Liver (tissue), 9 donors: ENCODE measurements around the gene THOP1. TPM values are rescaled to one million over a fixed set of nuclear protein-coding genes. Genes with fewer than 3 reads are reported as not detected.

Source experiments
- DNase-seq: peaks from one replicate; pipeline ENCODE4 v3.0.0-alpha.2; 2017; ENCODE audit warnings: low spot score
- H3K27ac ChIP-seq, 2 donors: one replicate each; pipeline ENCODE4 v1.7.0; 2013; ENCODE audit warnings: inconsistent platforms in 2 of 2, low read length in 2 of 2, control low read depth in 1 of 2, low read depth in 1 of 2, mild to moderate bottlenecking in 1 of 2
- H3K27me3 ChIP-seq, 4 donors: one replicate each; pipeline versions ENCODE4 v1.6.1 to v1.7.0; 2013; ENCODE audit warnings: low read length in 3 of 4, inconsistent platforms in 1 of 4, mild to moderate bottlenecking in 1 of 4, moderate library complexity in 1 of 4; ENCODE audit not compliant: control insufficient read depth in 4 of 4, insufficient read depth in 4 of 4
- H3K36me3 ChIP-seq, 4 donors: one replicate each; pipeline versions ENCODE4 v1.6.1 to v1.7.0; 2013; ENCODE audit warnings: low read length in 3 of 4, mild to moderate bottlenecking in 3 of 4, low read depth in 1 of 4, moderate library complexity in 1 of 4; ENCODE audit not compliant: control insufficient read depth in 4 of 4, insufficient read depth in 3 of 4
- H3K4me1 ChIP-seq, 4 donors: one replicate each; pipeline versions ENCODE4 v1.6.1 to v1.7.0; 2013; ENCODE audit warnings: low read length in 3 of 4, mild to moderate bottlenecking in 3 of 4, moderate library complexity in 1 of 4; ENCODE audit not compliant: control insufficient read depth in 4 of 4, insufficient read depth in 4 of 4
- H3K4me3 ChIP-seq, 3 donors: one replicate each; pipeline versions ENCODE4 v1.6.1 to v1.7.0; 2013; ENCODE audit warnings: low read length in 3 of 3, control low read depth in 1 of 3, low read depth in 1 of 3, mild to moderate bottlenecking in 1 of 3
- H3K9ac ChIP-seq, 2 donors: one replicate each; pipeline ENCODE4 v1.7.0; 2013; ENCODE audit warnings: low read length in 2 of 2, mild to moderate bottlenecking in 2 of 2, moderate library complexity in 2 of 2, control low read depth in 1 of 2, low read depth in 1 of 2
- H3K9me3 ChIP-seq, 4 donors: one replicate each; pipeline versions ENCODE4 v1.6.1 to v1.7.0; 2013; ENCODE audit warnings: low read length in 3 of 4; ENCODE audit not compliant: control insufficient read depth in 4 of 4
- EGR1 ChIP-seq, 2 donors: IDR thresholded peaks; 2 replicates each; pipeline ENCODE4 v1.6.1; 2016 to 2018; ENCODE audit warnings: antibody characterized with exemption in 2 of 2, low read depth in 2 of 2
- FOXA1 ChIP-seq: IDR thresholded peaks from 2 replicates; pipeline ENCODE4 v1.6.1; 2016; ENCODE audit warnings: antibody characterized with exemption
- FOXA2 ChIP-seq: IDR thresholded peaks from 2 replicates; pipeline ENCODE4 v1.6.1; 2016; ENCODE audit warnings: antibody characterized with exemption
- GABPA ChIP-seq, 2 donors: IDR thresholded peaks in 1 of 2; conservative IDR thresholded peaks in 1 of 2; 2 replicates each; pipeline ENCODE4 v1.6.1; 2016; ENCODE audit warnings: antibody characterized with exemption in 2 of 2, mild to moderate bottlenecking in 1 of 2, moderate library complexity in 1 of 2
- HNF4A ChIP-seq, 2 donors: conservative IDR thresholded peaks; 2 replicates each; pipeline ENCODE4 v1.6.1; 2016; ENCODE audit warnings: antibody characterized with exemption in 2 of 2, mild to moderate bottlenecking in 2 of 2
- HNF4G ChIP-seq: IDR thresholded peaks from 2 replicates; pipeline ENCODE4 v1.6.1; 2016; ENCODE audit warnings: antibody characterized with exemption
- JUND ChIP-seq, 2 donors: IDR thresholded peaks; 2 replicates each; pipeline ENCODE4 v1.6.1; 2016; ENCODE audit warnings: antibody characterized with exemption in 2 of 2
- NR2F2 ChIP-seq: IDR thresholded peaks from 2 replicates; pipeline ENCODE4 v1.6.1; 2016; ENCODE audit warnings: antibody characterized with exemption
- RAD21 ChIP-seq, 2 donors: IDR thresholded peaks; 2 replicates each; pipeline ENCODE4 v1.6.1; 2016; ENCODE audit warnings: antibody characterized with exemption in 2 of 2, mild to moderate bottlenecking in 2 of 2
- RXRA ChIP-seq, 2 donors: IDR thresholded peaks; 2 replicates each; pipeline ENCODE4 v1.6.1; 2017 to 2018; ENCODE audit warnings: antibody characterized with exemption in 2 of 2, mild to moderate bottlenecking in 1 of 2
- SP1 ChIP-seq: IDR thresholded peaks from 2 replicates; pipeline ENCODE4 v1.6.1; 2018; ENCODE audit warnings: antibody characterized with exemption, mild to moderate bottlenecking
- TAF1 ChIP-seq: conservative IDR thresholded peaks from 2 replicates; pipeline ENCODE4 v1.6.1; 2016; ENCODE audit warnings: antibody characterized with exemption, mild to moderate bottlenecking
- YY1 ChIP-seq: IDR thresholded peaks from 2 replicates; pipeline ENCODE4 v1.6.1; 2016; ENCODE audit warnings: antibody characterized with exemption, mild to moderate bottlenecking
- WGBS: extraction: QIAGEN DNeasy Blood & Tissue Kit; methylation state at CpG from one replicate; pipeline ENCODE4 v1.1.7; 2013; 5-methylcytosine and 5-hydroxymethylcytosine counted together
- polyA plus RNA-seq, 2 donors: library from polyadenylated mRNA; stranded (reverse) in 1 of 2; unstranded in 1 of 2; fragments of 200-250 nt in 1 of 2; fragments of >200 nt in 1 of 2; fragmentation: Nextera tagmentation in 1 of 2; extraction: Ambion mirVana in 1 of 2; gene quantifications; one replicate each; pipeline versions ENCODE4 v1.2.1 to v1.2.3, GENCODE V29; 2013 to 2015
- total RNA-seq, 2 donors: library from RNA; depleted of rRNA; stranded (reverse); fragments of >200 nt; gene quantifications; one replicate each; pipeline ENCODE4 v1.2.3, GENCODE V29; 2014
- TF ChIP-seq, protein P1 (sequence below): IDR thresholded peaks from 2 replicates; pipeline ENCODE4 v1.6.1; 2016; ENCODE audit warnings: antibody characterized with exemption
- TF ChIP-seq, protein P2 (sequence below): IDR thresholded peaks from 2 replicates; pipeline ENCODE4 v1.6.1; 2016; ENCODE audit warnings: antibody characterized with exemption
- TF ChIP-seq, protein P3 (sequence below): IDR thresholded peaks from 2 replicates; pipeline ENCODE4 v1.6.1; 2016; ENCODE audit warnings: antibody characterized with exemption
- TF ChIP-seq, protein P4 (sequence below): fragments of 150-350 bp; IDR thresholded peaks from 2 replicates; pipeline ENCODE4 v1.5.1; 2017; ENCODE audit warnings: improper control_type of control experiment, low read depth, low read length; ENCODE audit not compliant: missing input control
- TF ChIP-seq, protein P5 (sequence below): IDR thresholded peaks from 2 replicates; pipeline ENCODE4 v1.6.1; 2016; ENCODE audit warnings: antibody characterized with exemption, mild to moderate bottlenecking
- donor health status: healthy.
- donor health status: healthy.
- donor health status: healthy.
- donor health status: healthy.
- donor health status: healthy.

The THOP1 gene
- total and polyA plus RNA-seq, 4 donors: 39.1 to 56.2 (median 44.7) TPM

DNA sequence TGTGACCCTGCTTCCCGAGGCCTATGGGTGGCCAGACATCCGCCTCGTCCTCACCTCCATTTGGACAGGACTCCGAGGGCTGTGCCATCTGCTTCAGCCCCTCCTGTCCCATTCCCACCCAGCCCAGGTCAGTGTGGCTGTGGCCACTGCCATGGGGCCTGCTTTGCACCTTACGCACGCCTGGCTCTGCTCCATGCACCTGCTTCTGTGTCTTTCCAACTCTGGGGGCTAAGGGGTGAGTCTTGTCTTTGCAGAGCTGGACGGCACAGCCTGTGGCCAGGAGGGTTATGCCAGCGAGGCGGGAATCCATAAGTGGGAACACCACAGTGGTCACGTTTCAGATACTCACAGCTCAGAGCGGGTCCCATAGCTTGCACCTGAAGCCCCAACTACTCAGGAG lies 29.1 kb downstream of the THOP1 start:
- peaks cover 0 to 4% (median 3%) of the 10 kb centered on the region in 4 donors for H3K36me3 ChIP-seq
- H3K4me1 ChIP-seq: peaks cover 5 to 36% (median 23%) of the 10 kb centered on the region in 4 donors
- DNase-seq: no peak
- no peaks in the 10 kb centered on the region for H3K9me3 ChIP-seq
- no peaks in the 10 kb centered on the region for H3K27me3 ChIP-seq
- TF ChIP-seq NR2F2: no peak
- TF ChIP-seq FOXA2: no peak
- TF ChIP-seq SP1: no peak
- TF ChIP-seq, protein P1, sequence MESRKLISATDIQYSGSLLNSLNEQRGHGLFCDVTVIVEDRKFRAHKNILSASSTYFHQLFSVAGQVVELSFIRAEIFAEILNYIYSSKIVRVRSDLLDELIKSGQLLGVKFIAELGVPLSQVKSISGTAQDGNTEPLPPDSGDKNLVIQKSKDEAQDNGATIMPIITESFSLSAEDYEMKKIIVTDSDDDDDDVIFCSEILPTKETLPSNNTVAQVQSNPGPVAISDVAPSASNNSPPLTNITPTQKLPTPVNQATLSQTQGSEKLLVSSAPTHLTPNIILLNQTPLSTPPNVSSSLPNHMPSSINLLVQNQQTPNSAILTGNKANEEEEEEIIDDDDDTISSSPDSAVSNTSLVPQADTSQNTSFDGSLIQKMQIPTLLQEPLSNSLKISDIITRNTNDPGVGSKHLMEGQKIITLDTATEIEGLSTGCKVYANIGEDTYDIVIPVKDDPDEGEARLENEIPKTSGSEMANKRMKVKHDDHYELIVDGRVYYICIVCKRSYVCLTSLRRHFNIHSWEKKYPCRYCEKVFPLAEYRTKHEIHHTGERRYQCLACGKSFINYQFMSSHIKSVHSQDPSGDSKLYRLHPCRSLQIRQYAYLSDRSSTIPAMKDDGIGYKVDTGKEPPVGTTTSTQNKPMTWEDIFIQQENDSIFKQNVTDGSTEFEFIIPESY: no peak
- TF ChIP-seq HNF4G: no peak
- no peak for TF ChIP-seq JUND (IDR thresholded peaks at IDR 0.05)
- TF ChIP-seq FOXA1: no peak
- TF ChIP-seq TAF1: no peak
- TF ChIP-seq EGR1 (IDR thresholded peaks at IDR 0.05; ENCODE audit: low read depth in 2 of 2): no peak
- TF ChIP-seq RAD21 (IDR thresholded peaks at IDR 0.05): no peak
- TF ChIP-seq RXRA (IDR thresholded peaks at IDR 0.05): no peak
- 98% methylated on average over 11 of the region's 11 CpGs for WGBS
- no peak overlapping the region for H3K4me3 ChIP-seq
- H3K27ac ChIP-seq: no peak overlapping the region
- no peak overlapping the region for H3K9ac ChIP-seq

DNA sequence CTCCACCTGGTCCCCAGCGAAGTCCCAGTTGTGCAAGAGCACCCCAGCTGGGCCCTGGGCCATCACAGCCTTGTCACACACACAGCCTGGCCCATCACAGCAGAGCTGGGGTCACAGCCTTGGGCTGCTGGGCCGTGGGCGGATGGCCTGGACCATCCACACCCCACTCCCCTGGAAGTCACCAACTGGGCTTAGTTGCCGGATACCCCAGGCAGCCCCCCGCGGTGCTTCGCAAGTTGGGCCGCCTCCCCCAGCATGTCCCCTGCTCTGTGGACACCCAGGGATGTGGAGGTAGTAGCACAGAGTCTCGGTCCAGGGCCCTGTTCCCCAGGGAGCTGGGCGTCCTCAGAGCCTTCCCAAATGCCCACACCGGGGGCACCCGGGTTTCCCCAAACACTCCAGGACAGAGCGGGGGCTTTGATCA lies 29.9 kb downstream of the THOP1 start:
- Histone ChIP-seq H3K36me3 (no peaks in the 10 kb centered on the region), H3K9me3 (no peaks in the 10 kb centered on the region), H3K4me3 (no peak overlapping the region), H3K4me1 (peaks cover 5 to 36% (median 23%) of the 10 kb centered on the region in 4 donors), H3K27me3 (no peaks in the 10 kb centered on the region), H3K9ac (no peak overlapping the region), H3K27ac (no peak overlapping the region)
- DNase-seq: no peak
- 92% methylated on average over 13 of the region's 13 CpGs for WGBS
- TF ChIP-seq SP1: no peak
- TF ChIP-seq FOXA2: no peak
- TF ChIP-seq HNF4A (conservative IDR thresholded peaks at IDR 0.05): no peak
- TF ChIP-seq JUND (IDR thresholded peaks at IDR 0.05): no peak
- TF ChIP-seq GABPA (IDR thresholded peaks at IDR 0.05 in 1 of 2, conservative IDR thresholded peaks at IDR 0.05 in 1 of 2): no peak
- TF ChIP-seq FOXA1: no peak
- TF ChIP-seq, protein P2, sequence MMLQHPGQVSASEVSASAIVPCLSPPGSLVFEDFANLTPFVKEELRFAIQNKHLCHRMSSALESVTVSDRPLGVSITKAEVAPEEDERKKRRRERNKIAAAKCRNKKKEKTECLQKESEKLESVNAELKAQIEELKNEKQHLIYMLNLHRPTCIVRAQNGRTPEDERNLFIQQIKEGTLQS: no peak
- TF ChIP-seq, protein P3, sequence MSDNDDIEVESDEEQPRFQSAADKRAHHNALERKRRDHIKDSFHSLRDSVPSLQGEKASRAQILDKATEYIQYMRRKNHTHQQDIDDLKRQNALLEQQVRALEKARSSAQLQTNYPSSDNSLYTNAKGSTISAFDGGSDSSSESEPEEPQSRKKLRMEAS: no peak
- TF ChIP-seq EGR1 (IDR thresholded peaks at IDR 0.05; ENCODE audit: low read depth in 2 of 2): no peak
- TF ChIP-seq YY1: no peak
- no peak for TF ChIP-seq RAD21 (IDR thresholded peaks at IDR 0.05)
- TF ChIP-seq, protein P4, sequence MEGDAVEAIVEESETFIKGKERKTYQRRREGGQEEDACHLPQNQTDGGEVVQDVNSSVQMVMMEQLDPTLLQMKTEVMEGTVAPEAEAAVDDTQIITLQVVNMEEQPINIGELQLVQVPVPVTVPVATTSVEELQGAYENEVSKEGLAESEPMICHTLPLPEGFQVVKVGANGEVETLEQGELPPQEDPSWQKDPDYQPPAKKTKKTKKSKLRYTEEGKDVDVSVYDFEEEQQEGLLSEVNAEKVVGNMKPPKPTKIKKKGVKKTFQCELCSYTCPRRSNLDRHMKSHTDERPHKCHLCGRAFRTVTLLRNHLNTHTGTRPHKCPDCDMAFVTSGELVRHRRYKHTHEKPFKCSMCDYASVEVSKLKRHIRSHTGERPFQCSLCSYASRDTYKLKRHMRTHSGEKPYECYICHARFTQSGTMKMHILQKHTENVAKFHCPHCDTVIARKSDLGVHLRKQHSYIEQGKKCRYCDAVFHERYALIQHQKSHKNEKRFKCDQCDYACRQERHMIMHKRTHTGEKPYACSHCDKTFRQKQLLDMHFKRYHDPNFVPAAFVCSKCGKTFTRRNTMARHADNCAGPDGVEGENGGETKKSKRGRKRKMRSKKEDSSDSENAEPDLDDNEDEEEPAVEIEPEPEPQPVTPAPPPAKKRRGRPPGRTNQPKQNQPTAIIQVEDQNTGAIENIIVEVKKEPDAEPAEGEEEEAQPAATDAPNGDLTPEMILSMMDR: no peak
- TF ChIP-seq, protein P1: no peak
- no peak for TF ChIP-seq HNF4G
- TF ChIP-seq, protein P5, sequence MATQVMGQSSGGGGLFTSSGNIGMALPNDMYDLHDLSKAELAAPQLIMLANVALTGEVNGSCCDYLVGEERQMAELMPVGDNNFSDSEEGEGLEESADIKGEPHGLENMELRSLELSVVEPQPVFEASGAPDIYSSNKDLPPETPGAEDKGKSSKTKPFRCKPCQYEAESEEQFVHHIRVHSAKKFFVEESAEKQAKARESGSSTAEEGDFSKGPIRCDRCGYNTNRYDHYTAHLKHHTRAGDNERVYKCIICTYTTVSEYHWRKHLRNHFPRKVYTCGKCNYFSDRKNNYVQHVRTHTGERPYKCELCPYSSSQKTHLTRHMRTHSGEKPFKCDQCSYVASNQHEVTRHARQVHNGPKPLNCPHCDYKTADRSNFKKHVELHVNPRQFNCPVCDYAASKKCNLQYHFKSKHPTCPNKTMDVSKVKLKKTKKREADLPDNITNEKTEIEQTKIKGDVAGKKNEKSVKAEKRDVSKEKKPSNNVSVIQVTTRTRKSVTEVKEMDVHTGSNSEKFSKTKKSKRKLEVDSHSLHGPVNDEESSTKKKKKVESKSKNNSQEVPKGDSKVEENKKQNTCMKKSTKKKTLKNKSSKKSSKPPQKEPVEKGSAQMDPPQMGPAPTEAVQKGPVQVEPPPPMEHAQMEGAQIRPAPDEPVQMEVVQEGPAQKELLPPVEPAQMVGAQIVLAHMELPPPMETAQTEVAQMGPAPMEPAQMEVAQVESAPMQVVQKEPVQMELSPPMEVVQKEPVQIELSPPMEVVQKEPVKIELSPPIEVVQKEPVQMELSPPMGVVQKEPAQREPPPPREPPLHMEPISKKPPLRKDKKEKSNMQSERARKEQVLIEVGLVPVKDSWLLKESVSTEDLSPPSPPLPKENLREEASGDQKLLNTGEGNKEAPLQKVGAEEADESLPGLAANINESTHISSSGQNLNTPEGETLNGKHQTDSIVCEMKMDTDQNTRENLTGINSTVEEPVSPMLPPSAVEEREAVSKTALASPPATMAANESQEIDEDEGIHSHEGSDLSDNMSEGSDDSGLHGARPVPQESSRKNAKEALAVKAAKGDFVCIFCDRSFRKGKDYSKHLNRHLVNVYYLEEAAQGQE: no peak
- TF ChIP-seq NR2F2: no peak
- TF ChIP-seq RXRA (IDR thresholded peaks at IDR 0.05): no peak
